Natural killer cell treated with Interleukin-12 subunit alpha and Interleukin-12 subunit beta and Interleukin-15 and Interleukin-18, amount 100 ng/mL, for 72 hours (primary cell): ENCODE measurements around the gene ZFYVE21. TPM values are rescaled to one million over a fixed set of nuclear protein-coding genes. Genes with fewer than 3 reads are reported as not detected.

Source experiments
- ATAC-seq, 2 donors: fragments of 150-1000 bp; cut with Tn5 transposase in 1 of 2; sonication (Bioruptor Pico), chemical (Tn5 transposase) in 1 of 2; 2 replicates each; pipeline ENCODE4 v1.10.0; 2021
- DNase-seq: peaks from one replicate; pipeline ENCODE4 v3.0.0; 2022; ENCODE audit warnings: low spot score
- H3K27ac Mint-ChIP-seq, 2 donors: 1 replicate in 1 of 2; 2 replicates in 1 of 2; pipeline ENCODE4 v1.8.0; 2022; ENCODE audit warnings: mixed read lengths in 2 of 2, mild to moderate bottlenecking in 1 of 2, moderate library complexity in 1 of 2
- H3K27me3 Mint-ChIP-seq, 2 donors: 1 replicate in 1 of 2; 2 replicates in 1 of 2; pipeline ENCODE4 v1.8.0; 2022; ENCODE audit warnings: mixed read lengths in 2 of 2
- H3K36me3 Mint-ChIP-seq: one replicate; pipeline ENCODE4 v1.8.0; 2022; ENCODE audit warnings: mixed read lengths
- H3K4me1 Mint-ChIP-seq, 2 donors: 1 replicate in 1 of 2; 2 replicates in 1 of 2; pipeline ENCODE4 v1.8.0; 2022; ENCODE audit warnings: low read depth in 2 of 2, mixed read lengths in 2 of 2, mild to moderate bottlenecking in 1 of 2
- H3K4me3 Mint-ChIP-seq: one replicate; pipeline ENCODE4 v1.8.0; 2022; ENCODE audit warnings: mixed read lengths
- H3K9me3 Mint-ChIP-seq: 2 replicates; pipeline ENCODE4 v1.8.0; 2022; ENCODE audit warnings: mixed read lengths
- total RNA-seq, 2 donors: library from RNA; stranded (reverse); gene quantifications; one replicate each; pipeline ENCODE4 v1.2.3, GENCODE V29; 2022

The ZFYVE21 gene
- total RNA-seq, 2 donors from 2014 or later: 13.0 to 22.0 TPM

GRCh38 chr14:103696466-103697071, 19.0 kb upstream of the ZFYVE21 start:
- no peak for ATAC-seq
- peaks cover 0 to 18% of the 10 kb centered on the region in 2 donors for H3K4me1 Mint-ChIP-seq
- no peak overlapping the region for H3K27ac Mint-ChIP-seq

DNA sequence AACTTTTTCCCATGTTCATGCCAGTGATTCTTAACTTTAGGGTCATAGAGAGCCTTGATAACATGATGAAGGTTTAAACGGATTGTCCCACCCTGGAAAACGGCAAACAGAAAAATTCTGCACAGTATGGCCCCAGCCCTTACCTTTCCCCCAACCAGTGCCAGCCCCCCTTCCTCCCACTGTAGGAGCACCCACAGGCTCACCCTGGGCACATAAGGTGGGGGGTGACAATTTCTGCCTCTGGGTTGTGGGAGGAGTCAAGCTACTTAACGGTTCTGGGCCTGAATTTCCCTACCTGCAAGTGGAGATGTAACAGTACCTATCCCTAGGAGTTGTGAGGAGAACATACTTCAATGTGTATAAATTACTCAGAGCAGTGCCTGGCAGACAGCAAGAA, 18.4 kb upstream of the ZFYVE21 start:
- ATAC-seq (no peak), DNase-seq (peak; percentile 3)
- H3K36me3 Mint-ChIP-seq: no peaks in the 10 kb centered on the region

More at GRCh38 chr14:103696466-103697071, 19.0 kb upstream of the ZFYVE21 start:
- no peak overlapping the region for H3K4me3 Mint-ChIP-seq
- no peaks in the 10 kb centered on the region for H3K9me3 Mint-ChIP-seq
- H3K27me3 Mint-ChIP-seq: no peaks in the 10 kb centered on the region
- DNase-seq: peak; percentile 29
- H3K36me3 Mint-ChIP-seq: no peaks in the 10 kb centered on the region

DNA sequence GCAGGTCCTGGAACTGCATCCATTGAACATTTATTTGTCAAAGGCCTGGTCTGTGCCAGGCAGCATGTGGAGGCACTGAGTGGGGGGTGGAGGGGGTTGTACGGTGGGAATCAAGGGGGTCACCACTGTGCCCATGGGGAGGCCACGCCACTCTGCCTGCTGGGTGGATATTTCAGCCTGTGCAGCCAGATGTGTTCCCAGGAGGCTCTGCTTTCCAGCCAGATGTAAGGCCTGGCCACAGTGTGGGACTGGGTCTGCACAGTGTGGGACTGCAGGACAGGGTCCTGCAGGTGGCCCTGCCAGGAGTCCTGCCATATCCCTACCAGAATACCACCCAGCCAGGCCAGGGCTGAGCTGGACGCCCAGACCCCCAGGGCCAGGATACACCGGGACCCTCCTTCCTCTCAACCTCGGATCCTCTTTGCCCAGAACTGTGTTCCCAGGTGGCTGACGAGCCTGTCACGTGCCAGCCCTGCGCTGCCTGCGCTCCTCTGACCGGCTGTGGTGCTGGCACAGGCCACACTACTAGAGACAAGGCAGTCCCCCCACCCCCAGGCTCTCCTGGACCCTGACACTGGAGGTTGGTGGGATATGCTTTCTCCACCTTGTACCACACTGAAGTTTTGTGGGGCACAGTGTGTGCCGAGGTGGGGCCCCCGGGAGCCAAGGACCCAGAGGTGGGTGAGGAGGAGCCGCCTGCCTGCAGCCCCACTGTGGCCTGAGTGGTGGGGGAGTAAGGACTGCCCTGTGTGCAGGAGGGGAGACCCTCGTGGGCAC, 17.8 kb upstream of the ZFYVE21 start:
- Mint-ChIP-seq H3K27ac (peak overlapping the region in 1 of 2 donors; percentile 17), H3K4me3 (no peak overlapping the region), H3K27me3 (no peaks in the 10 kb centered on the region), H3K4me1 (peaks cover 0 to 22% of the 10 kb centered on the region in 2 donors), H3K9me3 (no peaks in the 10 kb centered on the region), H3K36me3 (no peaks in the 10 kb centered on the region)
- DNase-seq (peak; percentile 56), ATAC-seq (no peak)

More for the DNA sequence above, 18.4 kb upstream of the ZFYVE21 start:
- H3K9me3 Mint-ChIP-seq: no peaks in the 10 kb centered on the region
- no peaks in the 10 kb centered on the region for H3K27me3 Mint-ChIP-seq
- H3K4me1 Mint-ChIP-seq: peaks cover 0 to 20% of the 10 kb centered on the region in 2 donors
- H3K27ac Mint-ChIP-seq: peak overlapping the region in 1 of 2 donors; percentile 17
- H3K4me3 Mint-ChIP-seq: no peak overlapping the region

DNA sequence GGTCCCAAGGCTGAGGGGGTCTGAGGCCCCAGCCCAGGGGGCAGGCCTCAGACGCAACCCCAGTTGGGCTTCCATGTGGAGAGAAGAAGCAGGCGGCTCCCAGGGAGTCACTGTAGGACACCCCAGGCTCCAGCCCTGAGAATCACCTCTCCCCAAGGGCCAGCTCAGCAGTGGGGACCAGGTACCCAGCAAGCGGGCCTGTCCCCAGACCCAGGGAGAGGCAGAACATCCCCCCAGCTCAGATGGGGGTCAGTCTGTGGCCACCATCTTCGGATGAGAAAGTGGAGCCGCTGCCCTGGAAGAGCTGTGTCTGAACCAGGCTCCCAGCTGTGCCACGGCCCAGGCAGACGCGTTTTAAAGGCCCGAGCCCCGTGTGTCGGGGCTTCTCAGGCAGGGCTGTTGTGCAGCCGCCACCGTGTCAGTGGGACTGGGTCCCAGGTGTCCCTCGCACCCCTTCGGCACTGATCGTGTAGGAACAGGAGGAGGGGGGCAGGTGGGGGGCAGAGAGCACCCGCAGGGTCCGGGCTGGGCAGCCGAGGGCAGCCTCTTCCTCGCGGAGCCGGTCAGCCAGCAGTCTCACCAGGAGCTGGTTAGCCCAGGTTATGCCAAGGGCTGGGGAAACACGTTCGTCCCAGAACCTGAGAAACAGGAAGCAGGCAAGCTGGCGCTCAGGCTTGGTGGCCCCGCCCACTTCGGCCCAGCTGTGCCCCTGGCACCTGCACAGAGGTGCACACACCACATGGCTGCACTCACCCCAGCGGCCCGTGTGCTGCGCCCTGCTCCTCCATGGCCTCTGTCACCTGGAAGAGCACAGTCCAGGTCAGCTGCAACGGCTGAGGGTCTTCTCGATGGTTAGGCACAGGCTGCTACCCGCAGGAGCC, 17.0 kb upstream of the ZFYVE21 start:
- H3K9me3 Mint-ChIP-seq: no peaks in the 10 kb centered on the region
- no peak for ATAC-seq
- peak; percentile 41 for DNase-seq
- no peak overlapping the region for H3K4me3 Mint-ChIP-seq
- H3K27ac Mint-ChIP-seq: no peak overlapping the region
- peaks cover 0 to 25% of the 10 kb centered on the region in 2 donors for H3K4me1 Mint-ChIP-seq
- no peaks in the 10 kb centered on the region for H3K36me3 Mint-ChIP-seq
- no peaks in the 10 kb centered on the region for H3K27me3 Mint-ChIP-seq

DNA sequence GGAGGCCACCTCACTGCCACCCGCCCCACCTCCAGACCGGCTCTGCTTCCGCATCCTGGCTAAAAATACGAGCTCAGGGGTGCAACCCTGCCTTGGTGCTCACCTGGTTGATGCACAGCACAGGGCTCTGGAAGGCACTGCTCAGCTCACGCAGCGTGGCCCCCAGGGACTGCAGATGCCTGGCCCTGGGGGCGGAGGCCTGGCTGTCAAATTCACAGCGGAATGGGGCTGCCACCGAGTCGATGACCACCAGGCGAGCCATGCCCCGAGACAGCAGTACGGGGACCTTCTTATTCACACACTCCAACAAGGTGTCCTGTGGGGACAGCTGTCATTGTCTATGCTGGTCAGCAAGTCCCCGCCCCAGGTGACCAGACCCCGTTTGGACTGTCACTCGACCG, 16.3 kb upstream of the ZFYVE21 start:
- DNase-seq: peak; percentile 54
- Mint-ChIP-seq H3K36me3 (no peaks in the 10 kb centered on the region), H3K9me3 (no peaks in the 10 kb centered on the region), H3K4me1 (peaks cover 0 to 30% of the 10 kb centered on the region in 2 donors), H3K4me3 (no peak overlapping the region), H3K27me3 (no peaks in the 10 kb centered on the region), H3K27ac (no peak overlapping the region)
- no peak for ATAC-seq

- H3K27me3 Mint-ChIP-seq: no peaks in the 10 kb centered on the region
Measured at GRCh38 chr14:103699901-103700752, 15.5 kb upstream of the ZFYVE21 start.

GRCh38 chr14:103700753-103701490, 14.7 kb upstream of the ZFYVE21 start:
- no peaks in the 10 kb centered on the region for H3K36me3 Mint-ChIP-seq

More at GRCh38 chr14:103699901-103700752, 15.5 kb upstream of the ZFYVE21 start:
- Mint-ChIP-seq H3K4me1 (peaks cover 0 to 30% of the 10 kb centered on the region in 2 donors), H3K9me3 (no peaks in the 10 kb centered on the region), H3K4me3 (no peak overlapping the region), H3K27ac (no peak overlapping the region), H3K36me3 (no peaks in the 10 kb centered on the region)
- ATAC-seq (peak; percentile 4 to 8), DNase-seq (peak; percentile 57)

DNA sequence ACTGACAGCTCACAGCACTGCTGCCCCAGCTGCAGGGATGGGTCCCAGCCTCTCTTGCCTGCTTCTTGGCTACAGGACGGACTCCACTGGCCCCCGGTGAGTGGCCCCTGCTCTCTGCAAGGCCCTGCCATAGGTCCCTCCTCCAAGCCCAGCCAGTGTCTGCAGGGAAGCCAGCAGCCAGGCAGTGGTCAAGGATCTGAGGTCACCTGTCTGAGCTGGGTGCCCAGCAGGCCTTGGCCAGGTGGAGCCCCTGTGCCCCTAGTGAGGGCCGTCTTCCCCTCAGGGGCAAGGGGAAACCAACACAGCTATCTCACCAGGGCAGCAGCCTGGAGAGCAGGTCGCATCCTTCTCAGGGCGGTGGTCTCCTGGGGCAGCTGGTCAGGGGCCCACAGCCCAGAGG, 13.5 kb upstream of the ZFYVE21 start:
- no peaks in the 10 kb centered on the region for H3K9me3 Mint-ChIP-seq
- H3K27ac Mint-ChIP-seq: no peak overlapping the region
- no peak overlapping the region for H3K4me3 Mint-ChIP-seq
- peaks cover 0 to 20% of the 10 kb centered on the region in 2 donors for H3K4me1 Mint-ChIP-seq
- DNase-seq (peak; percentile 39), ATAC-seq (no peak)
- no peaks in the 10 kb centered on the region for H3K36me3 Mint-ChIP-seq
- no peaks in the 10 kb centered on the region for H3K27me3 Mint-ChIP-seq

More at GRCh38 chr14:103700753-103701490, 14.7 kb upstream of the ZFYVE21 start:
- H3K4me3 Mint-ChIP-seq: no peak overlapping the region
- peaks cover 0 to 26% of the 10 kb centered on the region in 2 donors for H3K4me1 Mint-ChIP-seq
- no peaks in the 10 kb centered on the region for H3K27me3 Mint-ChIP-seq
- H3K9me3 Mint-ChIP-seq: no peaks in the 10 kb centered on the region
- DNase-seq (peak; percentile 57), ATAC-seq (no peak)
- H3K27ac Mint-ChIP-seq: no peak overlapping the region

- no peaks in the 10 kb centered on the region for H3K27me3 Mint-ChIP-seq
- no peak overlapping the region for H3K27ac Mint-ChIP-seq
- H3K4me3 Mint-ChIP-seq: no peak overlapping the region
- no peaks in the 10 kb centered on the region for H3K36me3 Mint-ChIP-seq
- no peak for ATAC-seq
- H3K4me1 Mint-ChIP-seq: peaks cover 0 to 17% of the 10 kb centered on the region in 2 donors
- H3K9me3 Mint-ChIP-seq: no peaks in the 10 kb centered on the region
- DNase-seq: peak; percentile 55
Measured at GRCh38 chr14:103702497-103703432, 12.8 kb upstream of the ZFYVE21 start.

GRCh38 chr14:103703433-103704385, 11.9 kb upstream of the ZFYVE21 start:
- Mint-ChIP-seq H3K36me3 (no peaks in the 10 kb centered on the region), H3K9me3 (no peaks in the 10 kb centered on the region), H3K27me3 (no peaks in the 10 kb centered on the region), H3K4me3 (no peak overlapping the region), H3K27ac (peak overlapping the region; percentile 43 to 47), H3K4me1 (peaks cover 0 to 15% of the 10 kb centered on the region in 2 donors)
- DNase-seq (no peak), ATAC-seq (no peak)

DNA sequence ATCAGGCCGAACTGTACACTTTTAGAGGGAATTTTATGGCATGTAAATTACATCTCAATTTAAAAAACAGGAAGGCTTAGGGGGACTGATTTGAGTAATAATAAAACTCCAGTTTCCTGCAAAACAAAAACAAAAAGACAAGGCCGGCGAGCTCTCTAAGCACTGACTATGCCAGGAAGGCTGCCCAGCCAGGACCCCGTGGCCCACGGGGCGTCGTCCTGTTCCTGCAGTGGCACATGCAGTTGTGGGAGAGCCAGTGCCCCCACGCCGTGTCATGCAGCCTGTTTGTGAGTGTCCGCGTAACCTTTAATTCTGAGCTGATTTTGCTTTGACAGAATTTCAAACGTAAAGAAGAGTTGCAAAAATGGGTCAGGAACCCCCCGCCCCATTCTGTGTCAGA, 10.9 kb upstream of the ZFYVE21 start:
- peaks cover 0 to 17% of the 10 kb centered on the region in 2 donors for H3K4me1 Mint-ChIP-seq
- no peaks in the 10 kb centered on the region for H3K27me3 Mint-ChIP-seq
- H3K4me3 Mint-ChIP-seq: no peak overlapping the region
- no peak for ATAC-seq
- no peaks in the 10 kb centered on the region for H3K9me3 Mint-ChIP-seq
- peak overlapping the region in 1 of 2 donors; percentile 49 for H3K27ac Mint-ChIP-seq
- H3K36me3 Mint-ChIP-seq: no peaks in the 10 kb centered on the region
- DNase-seq: no peak
